Measurements from ENCODE around the gene GPR27.

GPR27 gene

GRCh38 chr3:71784201-71784913 is 30.7 kb downstream of the GPR27 start:
- in situ Hi-C loops (cut with MboI; ENCODE audit: low sequenced_read_pairs) = no loop called here

GRCh38 chr3:71784914-71785531 is 31.4 kb downstream of the GPR27 start, which contains the start of gene PROK2:
PROK2 (minus strand) TSS chr3:71785148; CDS start chr3:71785052, 96 bp downstream.
- in situ Hi-C loops (cut with MboI; ENCODE audit: low sequenced_read_pairs) = no loop called here

- in situ Hi-C loops (cut with MboI; ENCODE audit: low sequenced_read_pairs) = no loop called here
Measured at GRCh38 chr3:71785532-71786216, 32.0 kb downstream of the GPR27 start.

- in situ Hi-C loops (cut with MboI; ENCODE audit: low sequenced_read_pairs) = no loop called here
Measured at GRCh38 chr3:71786217-71786549, 32.5 kb downstream of the GPR27 start.

GRCh38 chr3:71786551-71786950 is 32.9 kb downstream of the GPR27 start:
- in situ Hi-C loops (cut with MboI; ENCODE audit: low sequenced_read_pairs) = no loop called here

- in situ Hi-C loops (cut with MboI; ENCODE audit: low sequenced_read_pairs) = no loop called here
Measured at GRCh38 chr3:71787851-71788405, 34.3 kb downstream of the GPR27 start.

GRCh38 chr3:71789922-71790321 is 36.3 kb downstream of the GPR27 start:
- in situ Hi-C loops (cut with MboI; ENCODE audit: low sequenced_read_pairs) = no loop called here

GRCh38 chr3:71791634-71792033 is 38.0 kb downstream of the GPR27 start:
- in situ Hi-C loops (cut with MboI; ENCODE audit: low sequenced_read_pairs) = no loop called here

GRCh38 chr3:71796290-71796689 is 42.6 kb downstream of the GPR27 start:
- in situ Hi-C loops (cut with MboI; ENCODE audit: low sequenced_read_pairs) = no loop called here

GRCh38 chr3:71797455-71797854 is 43.8 kb downstream of the GPR27 start:
- in situ Hi-C loops (cut with MboI; ENCODE audit: low sequenced_read_pairs) = no loop called here

- in situ Hi-C loops (cut with MboI; ENCODE audit: low sequenced_read_pairs) = no loop called here
Measured at GRCh38 chr3:71800023-71800422, 46.4 kb downstream of the GPR27 start.

- in situ Hi-C loops (cut with MboI; ENCODE audit: low sequenced_read_pairs) = no loop called here
Measured at GRCh38 chr3:71801986-71802385, 48.3 kb downstream of the GPR27 start.

- in situ Hi-C loops (cut with MboI; ENCODE audit: low sequenced_read_pairs) = no loop called here
Measured at GRCh38 chr3:71803248-71803647, 49.6 kb downstream of the GPR27 start.

- in situ Hi-C loops (cut with MboI; ENCODE audit: low sequenced_read_pairs) = no loop called here
Measured at GRCh38 chr3:71805199-71805598, 51.5 kb downstream of the GPR27 start.

- in situ Hi-C loops (cut with MboI; ENCODE audit: low sequenced_read_pairs) = no loop called here
Measured at GRCh38 chr3:71805691-71806090, 52.0 kb downstream of the GPR27 start.

All from HL-60/S4 (cell line).